HG02763 (cell line): ENCODE measurements around the gene NUP88.

Source experiments
- ATAC-seq: cut with Tn5 transposase; IDR thresholded peaks from one replicate; pipeline ENCODE4 v1.9.1; 2021; ENCODE audit warnings: mild to moderate bottlenecking, moderate library complexity; ENCODE audit not compliant: unreplicated experiment

NUP88 gene

GRCh38 chr17:5361426-5361825 lies 58.0 kb downstream of the NUP88 start:
- no peak for ATAC-seq

DNA sequence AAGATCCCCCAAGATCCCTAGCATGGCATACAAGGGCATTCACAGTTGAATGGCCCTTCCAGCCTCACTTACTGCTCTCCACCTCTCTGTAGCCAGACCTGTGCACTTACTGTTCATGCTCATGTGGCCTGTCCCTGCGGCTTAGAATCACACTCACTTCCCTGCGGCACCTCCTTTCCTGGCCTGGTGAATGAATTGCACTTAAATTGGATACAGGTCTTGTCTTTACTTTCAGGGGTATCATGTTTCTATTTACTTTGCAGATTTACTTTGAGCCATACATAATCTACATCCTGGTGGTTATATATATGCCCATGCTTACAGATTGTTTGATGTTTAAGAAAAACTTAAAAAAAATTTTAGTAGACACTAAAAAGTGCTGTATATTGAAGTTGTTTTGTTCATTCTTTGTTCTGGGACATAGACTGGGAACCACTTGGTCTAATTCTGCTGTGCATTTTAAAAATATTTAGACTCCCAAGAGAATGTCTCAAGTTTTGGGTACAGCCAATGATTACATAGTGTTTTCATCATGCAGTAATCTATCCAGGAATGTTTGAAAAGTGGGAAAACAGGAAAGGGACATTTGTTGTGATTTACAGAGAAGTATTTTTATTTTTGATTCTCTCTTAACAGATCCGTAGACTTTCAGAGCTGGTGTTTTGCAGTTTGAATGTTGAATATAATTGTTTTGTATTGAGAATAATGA lies 63.9 kb downstream of the NUP88 start:
- no peak for ATAC-seq

DNA sequence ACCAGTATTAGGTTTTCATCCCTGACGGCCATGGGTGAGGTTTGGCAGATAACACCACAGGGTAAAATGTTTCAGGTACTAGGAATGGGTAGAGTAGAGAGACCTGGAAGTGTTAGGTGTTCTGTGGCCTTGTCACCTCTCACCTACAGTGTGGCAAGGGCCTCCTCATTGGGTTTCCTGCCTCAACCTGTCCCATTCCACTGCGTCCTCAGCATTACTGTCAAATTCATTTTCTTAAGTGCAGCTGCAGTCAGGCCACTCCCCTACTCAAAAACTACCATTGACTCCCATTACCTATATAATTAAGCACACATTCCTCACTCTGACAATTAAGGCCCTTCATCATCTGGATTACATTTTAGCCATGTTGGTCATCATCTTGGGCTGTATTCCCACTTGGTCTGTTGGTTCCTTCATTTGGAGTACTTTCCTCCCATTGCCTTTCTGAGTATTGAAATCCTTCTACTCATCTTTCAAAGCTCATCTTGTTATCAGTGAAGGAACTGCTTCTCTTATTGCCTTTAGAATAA lies 64.5 kb downstream of the NUP88 start:
- ATAC-seq, result no peak

- no peak for ATAC-seq
Measured at GRCh38 chr17:5354310-5354709, 65.2 kb downstream of the NUP88 start.

GRCh38 chr17:5352681-5353289 lies 66.7 kb downstream of the NUP88 start:
- no peak for ATAC-seq

- no peak for ATAC-seq
Measured at GRCh38 chr17:5344914-5345313, 74.5 kb downstream of the NUP88 start.
